Mesendoderm (in vitro differentiated cells): ENCODE measurements around the gene SAYSD1.

ENCODE experiments used
- DNase-seq: peaks from one replicate; pipeline ENCODE4 v3.0.0; 2013
- H2AK5ac ChIP-seq: 2 replicates; pipeline ENCODE4 v1.6.1; 2013; ENCODE audit warnings: low read length, inconsistent platforms
- H2BK120ac ChIP-seq: 2 replicates; pipeline ENCODE4 v1.6.1; 2013; ENCODE audit warnings: low read depth, mild to moderate bottlenecking, low read length, moderate library complexity, mixed read lengths
- H2BK15ac ChIP-seq: replicated peaks from 2 replicates; pipeline ENCODE4 v1.6.1; 2013; ENCODE audit warnings: low read depth, mild to moderate bottlenecking, moderate library complexity
- H2BK5ac ChIP-seq: 2 replicates; pipeline ENCODE4 v1.6.1; 2013; ENCODE audit warnings: low read length, inconsistent platforms
- H3K18ac ChIP-seq: 2 replicates; pipeline ENCODE4 v1.6.1; 2013; ENCODE audit warnings: mild to moderate bottlenecking, low read length, mixed read lengths
- H3K23ac ChIP-seq: one replicate; pipeline ENCODE4 v1.6.1; 2013; ENCODE audit warnings: low read length
- H3K27ac ChIP-seq: 2 replicates; pipeline ENCODE4 v1.5.1; 2013; ENCODE audit warnings: low read depth, mild to moderate bottlenecking, inconsistent platforms, low read length, moderate library complexity
- H3K27me3 ChIP-seq: 2 replicates; pipeline ENCODE4 v1.6.1; 2013; ENCODE audit warnings: low read length, control low read depth, mild to moderate bottlenecking, inconsistent platforms; ENCODE audit not compliant: insufficient read depth, poor library complexity
- H3K36me3 ChIP-seq: 2 replicates; pipeline ENCODE4 v1.6.1; 2013; ENCODE audit warnings: low read length, inconsistent platforms; ENCODE audit not compliant: control insufficient read depth, insufficient read depth
- H3K4ac ChIP-seq: one replicate; pipeline ENCODE4 v1.6.1; 2013; ENCODE audit warnings: low read depth, mild to moderate bottlenecking, low read length, moderate library complexity
- H3K4me1 ChIP-seq: 2 replicates; pipeline ENCODE4 v1.6.1; 2013; ENCODE audit warnings: low read depth, low read length, inconsistent platforms; ENCODE audit not compliant: control insufficient read depth
- H3K4me2 ChIP-seq: 2 replicates; pipeline ENCODE4 v1.6.1; 2013; ENCODE audit warnings: low read length
- H3K4me3 ChIP-seq: 2 replicates; pipeline ENCODE4 v1.5.1; 2013; ENCODE audit warnings: mild to moderate bottlenecking, low read length
- H3K56ac ChIP-seq: one replicate; pipeline ENCODE4 v1.6.1; 2013; ENCODE audit warnings: low read length
- H3K79me1 ChIP-seq: 2 replicates; pipeline ENCODE4 v1.6.1; 2013; ENCODE audit warnings: low read length, inconsistent platforms
- H3K79me2 ChIP-seq: 2 replicates; pipeline ENCODE4 v1.6.1; 2013; ENCODE audit warnings: mild to moderate bottlenecking, low read length; ENCODE audit not compliant: control insufficient read depth, insufficient read depth
- H3K9ac ChIP-seq: 2 replicates; pipeline ENCODE4 v1.6.1; 2013; ENCODE audit warnings: low read length, inconsistent platforms
- H4K5ac ChIP-seq: one replicate; pipeline ENCODE4 v1.6.1; 2013; ENCODE audit warnings: low read length
- H4K8ac ChIP-seq: one replicate; pipeline ENCODE4 v1.6.1; 2013; ENCODE audit warnings: low read depth, mild to moderate bottlenecking, control low read depth, low read length, moderate library complexity
- WGBS: extraction: QIAGEN DNeasy Blood & Tissue Kit; methylation state at CpG from one replicate; pipeline ENCODE4 v1.1.7; 2013; ENCODE audit warnings: low lambda C conversion rate, missing lambda C conversion rate; ENCODE audit not compliant: insufficient coverage; ENCODE audit errors: extremely low coverage; 5-methylcytosine and 5-hydroxymethylcytosine counted together

SAYSD1 gene

GRCh38 chr6:39124114-39124513 is 9.1 kb upstream of the SAYSD1 start:
- H3K79me2 ChIP-seq, result no peaks in the 10 kb centered on the region
- no peak overlapping the region for H3K23ac ChIP-seq
- H4K8ac ChIP-seq, result no peak overlapping the region
- H2BK15ac ChIP-seq, result no peak overlapping the region
- no peaks in the 10 kb centered on the region for H3K27me3 ChIP-seq
- H3K9ac ChIP-seq, result no peak overlapping the region
- no peak overlapping the region for H2BK5ac ChIP-seq
- H4K5ac ChIP-seq, result no peak overlapping the region
- H3K79me1 ChIP-seq, result no peaks in the 10 kb centered on the region
- H3K18ac ChIP-seq, result no peak overlapping the region
- no peak overlapping the region for H3K4me3 ChIP-seq
- H3K36me3 ChIP-seq, result no peaks in the 10 kb centered on the region
- H2BK120ac ChIP-seq, result no peak overlapping the region
- H3K4ac ChIP-seq, result no peak overlapping the region
- H3K4me1 ChIP-seq, result no peaks in the 10 kb centered on the region
- H2AK5ac ChIP-seq, result no peak overlapping the region
- no peak overlapping the region for H3K27ac ChIP-seq
- no peak overlapping the region for H3K56ac ChIP-seq
- no peak overlapping the region for H3K4me2 ChIP-seq
- DNase-seq, result no peak

GRCh38 chr6:39118921-39119320 is 3.9 kb upstream of the SAYSD1 start:
- Histone ChIP-seq H3K4me1 (peaks cover 2% of the 10 kb centered on the region), H3K27ac (no peak overlapping the region), H3K4me2 (no peak overlapping the region), H3K4me3 (no peak overlapping the region), H3K79me2 (no peaks in the 10 kb centered on the region), H2BK15ac (no peak overlapping the region), H3K79me1 (no peaks in the 10 kb centered on the region), H3K27me3 (no peaks in the 10 kb centered on the region), H2BK5ac (no peak overlapping the region), H4K5ac (no peak overlapping the region), H4K8ac (no peak overlapping the region), H3K4ac (no peak overlapping the region), H3K56ac (no peak overlapping the region), H3K36me3 (no peaks in the 10 kb centered on the region), H3K18ac (no peak overlapping the region), H2AK5ac (no peak overlapping the region), H3K9ac (no peak overlapping the region), H2BK120ac (no peak overlapping the region), H3K23ac (no peak overlapping the region)
- DNase-seq, result no peak
- no CpG with 5 or more reads among the region's 4 CpGs for WGBS

GRCh38 chr6:39114388-39114703 is 640 bp downstream of the SAYSD1 start:
- no CpG with 5 or more reads among the region's 11 CpGs for WGBS
- no peak for DNase-seq
- no peak overlapping the region for H3K18ac ChIP-seq
- H3K36me3 ChIP-seq, result no peaks in the 10 kb centered on the region
- H2BK5ac ChIP-seq, result peak overlapping the region; percentile 11
- no peaks in the 10 kb centered on the region for H3K27me3 ChIP-seq
- peak overlapping the region; percentile 76 for H3K4me3 ChIP-seq
- peak overlapping the region; percentile 92 for H3K56ac ChIP-seq
- no peak overlapping the region for H3K27ac ChIP-seq
- H2BK15ac ChIP-seq, result no peak overlapping the region
- H4K5ac ChIP-seq, result no peak overlapping the region
- no peak overlapping the region for H4K8ac ChIP-seq
- H3K4ac ChIP-seq, result no peak overlapping the region
- H2BK120ac ChIP-seq, result no peak overlapping the region
- H3K4me2 ChIP-seq, result peak overlapping the region; percentile 96
- peaks cover 2% of the 10 kb centered on the region for H3K4me1 ChIP-seq
- no peak overlapping the region for H3K23ac ChIP-seq
- H3K79me2 ChIP-seq, result no peaks in the 10 kb centered on the region
- H2AK5ac ChIP-seq, result no peak overlapping the region
- H3K79me1 ChIP-seq, result no peaks in the 10 kb centered on the region
- peak overlapping the region; percentile 87 for H3K9ac ChIP-seq

GRCh38 chr6:39113788-39114187 is 1.2 kb downstream of the SAYSD1 start:
- Histone ChIP-seq H3K9ac (no peak overlapping the region), H3K4ac (no peak overlapping the region), H2BK5ac (no peak overlapping the region), H3K23ac (no peak overlapping the region), H3K4me1 (peaks cover 2% of the 10 kb centered on the region), H4K8ac (no peak overlapping the region), H2BK120ac (no peak overlapping the region), H3K27ac (no peak overlapping the region), H3K79me1 (no peaks in the 10 kb centered on the region), H3K18ac (no peak overlapping the region), H3K4me3 (no peak overlapping the region), H3K36me3 (no peaks in the 10 kb centered on the region), H4K5ac (no peak overlapping the region), H3K56ac (no peak overlapping the region), H3K27me3 (no peaks in the 10 kb centered on the region), H3K4me2 (no peak overlapping the region), H2BK15ac (no peak overlapping the region), H2AK5ac (no peak overlapping the region), H3K79me2 (no peaks in the 10 kb centered on the region)
- DNase-seq, result no peak
- no CpG with 5 or more reads among the region's 1 CpG for WGBS

GRCh38 chr6:39111280-39111679 is 3.7 kb downstream of the SAYSD1 start:
- H4K8ac ChIP-seq, result no peak overlapping the region
- no peaks in the 10 kb centered on the region for H3K79me1 ChIP-seq
- no peak overlapping the region for H2BK5ac ChIP-seq
- no peak overlapping the region for H3K4me2 ChIP-seq
- no peak overlapping the region for H3K4me3 ChIP-seq
- H3K36me3 ChIP-seq, result no peaks in the 10 kb centered on the region
- H2AK5ac ChIP-seq, result no peak overlapping the region
- WGBS, result no CpG with 5 or more reads among the region's 5 CpGs
- H3K18ac ChIP-seq, result no peak overlapping the region
- no peak overlapping the region for H4K5ac ChIP-seq
- H3K4ac ChIP-seq, result no peak overlapping the region
- H2BK15ac ChIP-seq, result no peak overlapping the region
- no peaks in the 10 kb centered on the region for H3K79me2 ChIP-seq
- no peak overlapping the region for H2BK120ac ChIP-seq
- no peak for DNase-seq
- peaks cover 2% of the 10 kb centered on the region for H3K4me1 ChIP-seq
- H3K27ac ChIP-seq, result no peak overlapping the region
- H3K9ac ChIP-seq, result no peak overlapping the region
- no peaks in the 10 kb centered on the region for H3K27me3 ChIP-seq
- H3K23ac ChIP-seq, result no peak overlapping the region
- no peak overlapping the region for H3K56ac ChIP-seq

GRCh38 chr6:39108041-39108839 is 6.7 kb downstream of the SAYSD1 start:
- no peak overlapping the region for H2BK5ac ChIP-seq
- H3K4me1 ChIP-seq, result no peaks in the 10 kb centered on the region
- H4K5ac ChIP-seq, result no peak overlapping the region
- no peak overlapping the region for H3K27ac ChIP-seq
- H3K79me1 ChIP-seq, result no peaks in the 10 kb centered on the region
- H4K8ac ChIP-seq, result no peak overlapping the region
- no peak for DNase-seq
- no peak overlapping the region for H3K4me3 ChIP-seq
- H2BK15ac ChIP-seq, result no peak overlapping the region
- H2BK120ac ChIP-seq, result no peak overlapping the region
- no peak overlapping the region for H3K4me2 ChIP-seq
- no peak overlapping the region for H3K4ac ChIP-seq
- no peak overlapping the region for H3K56ac ChIP-seq
- WGBS, result no CpG with 5 or more reads among the region's 7 CpGs
- H3K18ac ChIP-seq, result no peak overlapping the region
- H3K79me2 ChIP-seq, result no peaks in the 10 kb centered on the region
- no peak overlapping the region for H3K23ac ChIP-seq
- no peaks in the 10 kb centered on the region for H3K27me3 ChIP-seq
- no peak overlapping the region for H3K9ac ChIP-seq
- no peak overlapping the region for H2AK5ac ChIP-seq
- H3K36me3 ChIP-seq, result no peaks in the 10 kb centered on the region
